ENCODE results near the gene REPS1. TPM values are rescaled to one million over a fixed set of nuclear protein-coding genes. Genes with fewer than 3 reads are reported as not detected.

Gene REPS1
- total RNA-seq, 1 donor from 2014 or later: 42.2 TPM

DNA sequence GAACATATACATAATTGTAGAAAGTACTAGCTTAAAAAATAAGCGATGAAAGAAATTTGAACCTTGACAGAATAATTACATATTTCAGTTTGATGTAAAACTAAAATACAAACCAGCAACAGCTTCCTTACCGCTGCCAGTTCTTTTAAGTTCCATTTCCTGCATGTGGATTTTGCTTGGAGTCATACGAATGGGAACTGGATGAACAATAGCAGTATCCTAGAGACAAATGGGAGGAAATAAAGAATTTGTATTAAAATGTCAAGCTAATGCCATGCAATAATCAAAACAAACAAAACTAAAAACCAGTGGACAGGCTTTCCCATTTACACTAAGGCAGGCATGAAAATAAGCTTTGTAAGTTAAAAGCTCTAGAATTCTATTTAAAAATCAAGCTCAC lies 67.1 kb downstream of the REPS1 start:
- ATAC-seq: no peak

DNA sequence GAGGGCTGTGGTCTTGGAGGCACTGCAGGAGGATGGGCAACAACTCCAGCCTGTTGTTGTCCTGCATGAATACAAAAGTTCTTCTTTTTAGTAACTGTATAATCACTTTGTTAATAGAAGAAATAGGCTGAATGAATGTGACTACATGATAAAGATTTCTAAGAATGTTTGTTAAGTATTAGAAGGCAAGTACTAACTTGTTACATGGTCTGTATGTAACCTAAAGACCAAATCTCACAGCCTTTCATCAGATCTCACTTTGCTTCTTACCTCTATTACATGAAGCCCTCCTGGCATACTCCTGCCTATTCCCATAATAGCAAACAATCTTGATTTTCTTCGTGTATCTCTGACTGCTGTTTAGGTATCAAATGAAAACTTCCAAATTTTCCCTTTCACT lies 73.4 kb downstream of the REPS1 start:
- peak; percentile 70 for ATAC-seq

GRCh38 chr6:138912308-138912707 lies 75.7 kb downstream of the REPS1 start:
- no peak for ATAC-seq

DNA sequence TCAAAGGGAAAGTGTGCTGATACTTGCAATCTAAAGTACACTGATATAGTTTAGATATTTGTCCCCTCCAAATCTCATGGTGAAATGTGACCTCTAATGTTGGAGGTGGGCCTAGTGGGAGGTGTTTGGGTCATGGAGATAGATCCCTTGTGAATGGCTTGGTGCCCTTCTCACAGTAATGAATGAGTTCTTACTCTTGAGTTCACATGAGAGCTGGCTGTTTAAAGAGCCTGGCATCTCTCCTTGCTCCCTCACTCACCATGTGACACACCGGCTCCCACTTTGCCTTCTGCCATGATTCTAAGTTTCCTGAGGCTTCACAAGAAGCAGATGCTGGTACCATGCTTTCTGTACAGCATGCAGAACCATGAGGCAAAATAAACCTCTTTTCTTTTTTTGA lies 78.1 kb downstream of the REPS1 start:
- ATAC-seq: no peak

- ATAC-seq: no peak
Measured at GRCh38 chr6:138909511-138909910, 78.5 kb downstream of the REPS1 start.

GRCh38 chr6:138907167-138907566 lies 80.9 kb downstream of the REPS1 start:
- ATAC-seq: no peak

- ATAC-seq: no peak
Measured at GRCh38 chr6:138897031-138897430, 91.0 kb downstream of the REPS1 start.

- no peak for ATAC-seq
Measured at GRCh38 chr6:138896104-138896756, 91.8 kb downstream of the REPS1 start.

- no peak for ATAC-seq
Measured at GRCh38 chr6:138891255-138891986, 96.6 kb downstream of the REPS1 start.

DNA sequence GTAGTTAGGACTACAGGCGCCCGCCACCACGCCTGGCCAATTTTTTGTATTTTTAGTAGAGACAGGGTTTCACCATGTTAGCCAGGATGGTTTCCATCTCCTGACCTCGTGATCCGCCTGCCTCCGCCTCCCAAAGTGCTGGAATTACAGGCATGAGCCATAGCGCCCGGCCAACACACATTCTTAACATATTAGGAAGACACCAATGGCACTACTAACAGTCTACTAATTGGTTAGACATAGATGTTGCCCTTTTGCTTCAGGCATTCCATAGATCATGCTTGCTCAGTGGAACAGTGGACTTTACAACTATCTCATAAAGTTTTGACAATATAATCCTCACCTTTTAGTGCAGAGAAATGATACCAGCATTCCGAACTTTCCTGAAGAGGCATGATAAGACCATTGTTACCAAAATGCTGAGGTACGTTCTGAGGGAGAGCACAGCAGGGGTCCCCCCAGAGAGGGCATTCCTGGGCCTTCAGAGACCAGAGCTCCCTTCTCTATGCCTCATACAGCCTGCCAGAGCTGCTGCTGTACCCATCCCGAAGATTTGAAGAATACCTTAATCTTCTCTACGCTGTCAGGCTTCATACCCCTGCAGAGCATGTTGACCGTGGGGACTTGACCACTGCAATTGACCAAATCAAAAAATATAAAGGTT lies 102.8 kb downstream of the REPS1 start:
- ATAC-seq: no peak

DNA sequence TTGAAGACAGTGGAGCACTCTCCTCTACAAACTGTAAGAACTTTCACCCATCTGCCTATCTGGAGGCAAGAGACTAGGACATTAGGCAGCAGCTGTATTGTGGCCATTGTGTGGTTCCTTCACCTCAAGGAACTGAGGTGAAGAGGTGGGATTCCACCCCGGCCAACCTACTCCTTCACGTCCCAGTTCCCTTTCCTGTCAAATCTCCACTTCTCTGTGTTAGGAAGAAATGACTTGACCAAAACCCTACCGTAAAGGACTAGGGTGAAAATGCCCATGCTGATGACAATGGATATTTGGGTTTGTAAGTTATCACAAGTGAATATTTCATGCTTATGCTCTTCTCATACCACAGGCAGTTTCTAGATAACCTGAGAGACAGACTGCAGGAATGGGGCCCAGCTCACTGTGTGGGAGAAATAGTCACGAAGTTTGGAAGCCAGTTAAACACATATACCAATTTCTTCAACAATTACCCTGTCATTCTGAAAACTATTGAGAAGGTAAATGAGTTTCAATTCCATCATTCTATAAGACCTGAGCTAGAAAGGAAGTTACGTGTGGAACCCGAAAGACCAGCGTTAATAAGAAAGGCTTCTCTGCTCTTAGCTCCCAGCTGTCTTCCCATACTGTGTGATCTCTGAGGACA lies 105.6 kb downstream of the REPS1 start:
- ATAC-seq: no peak

- no peak for ATAC-seq
Measured at GRCh38 chr6:138873191-138873590, 114.9 kb downstream of the REPS1 start.

GRCh38 chr6:138869398-138869797 lies 118.7 kb downstream of the REPS1 start:
- ATAC-seq: no peak

- no peak for ATAC-seq
Measured at GRCh38 chr6:138868181-138868580, 119.9 kb downstream of the REPS1 start.

GRCh38 chr6:138865480-138866109 lies 122.5 kb downstream of the REPS1 start:
- no peak for ATAC-seq

DNA sequence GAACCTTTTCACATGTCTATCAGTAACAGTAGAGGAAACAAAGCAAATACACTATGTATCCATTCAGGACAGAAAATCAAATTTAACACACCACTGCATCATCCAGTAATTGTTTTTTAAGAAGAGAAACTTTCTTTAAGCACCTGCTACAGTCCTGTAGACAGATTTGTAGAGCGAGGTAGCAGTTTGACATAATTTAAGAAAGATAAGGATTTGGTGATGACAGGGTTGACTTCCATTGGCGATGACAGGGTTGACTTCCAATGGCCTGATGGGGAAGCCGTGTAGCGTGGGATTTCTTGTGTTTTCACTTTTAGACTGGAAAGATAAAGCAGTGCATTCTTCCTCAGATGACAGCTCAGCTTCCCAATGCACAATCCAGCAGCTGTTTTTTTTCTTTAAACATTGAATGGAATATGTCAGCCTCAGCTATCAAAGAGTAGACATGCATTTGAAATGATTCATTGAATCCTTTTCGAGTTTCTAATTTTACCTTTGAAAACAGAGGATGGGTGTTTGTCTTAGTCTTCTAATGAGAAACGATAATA lies 123.6 kb downstream of the REPS1 start:
- no peak for ATAC-seq

- no peak for ATAC-seq
Measured at GRCh38 chr6:138863321-138863720, 124.7 kb downstream of the REPS1 start.

DNA sequence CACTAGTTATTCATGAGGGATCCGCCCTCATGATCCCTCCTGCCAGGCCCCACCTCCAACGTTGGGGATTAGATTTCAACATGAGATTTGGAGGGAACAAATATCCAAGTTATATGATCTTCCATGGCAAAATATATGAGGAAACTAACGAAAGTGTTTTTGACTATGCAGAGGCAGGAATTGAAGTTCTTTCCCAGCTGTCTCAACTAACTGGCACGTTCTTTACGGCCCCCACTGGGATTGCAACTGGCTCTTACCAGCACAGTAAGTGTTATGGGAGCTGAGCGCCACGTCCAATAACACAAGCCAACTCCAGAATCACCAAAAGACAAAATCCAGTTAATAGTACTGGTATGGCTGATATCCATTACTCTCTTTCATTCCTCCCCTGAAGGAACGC lies 125.6 kb downstream of the REPS1 start:
- ATAC-seq: no peak

DNA sequence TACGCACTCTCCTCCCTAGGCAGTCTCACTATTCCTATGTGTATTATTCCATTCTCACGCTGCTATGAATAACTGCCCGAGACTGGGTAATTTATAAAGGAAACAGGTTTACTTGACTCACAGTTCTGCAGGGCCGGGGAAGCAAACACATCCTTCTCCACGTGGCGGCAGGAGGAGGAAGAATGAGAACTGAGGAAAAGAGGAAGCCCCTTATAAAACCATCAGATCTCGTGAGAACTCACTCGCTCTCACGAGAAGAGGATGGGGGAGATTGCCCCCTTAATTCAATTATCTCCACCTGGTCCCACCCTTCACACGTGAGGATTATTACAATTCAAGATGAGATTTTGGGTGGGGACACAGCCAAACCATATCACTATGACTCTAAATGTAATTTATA lies 130.3 kb downstream of the REPS1 start:
- ATAC-seq: no peak

DNA sequence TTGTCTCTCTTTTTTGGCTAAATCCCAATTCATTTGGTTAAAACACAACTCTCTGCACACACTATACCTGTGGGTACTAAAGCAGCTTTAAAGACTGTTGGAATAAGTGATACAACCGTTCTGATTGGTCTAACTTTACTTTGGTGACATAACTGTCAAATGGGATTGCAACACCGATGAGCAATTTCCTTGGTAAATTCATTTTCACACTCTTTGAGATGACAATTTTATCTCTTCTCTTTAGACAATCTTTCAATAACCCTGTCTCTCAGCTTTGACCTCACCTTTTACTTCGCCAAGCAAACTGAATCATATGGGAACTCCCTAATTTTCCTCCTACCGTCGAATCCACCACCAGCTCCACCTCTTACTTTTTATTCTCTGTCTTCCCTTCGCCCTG lies 131.4 kb downstream of the REPS1 start:
- no peak for ATAC-seq
